SH-SY5Y (cell line): ENCODE results near the gene YIF1B.

Experiments
- GATA2 ChIP-seq: IDR thresholded peaks from 2 replicates; pipeline ENCODE4 v1.6.1; 2011; ENCODE audit warnings: mild to moderate bottlenecking, low read depth, low read length
- GATA3 ChIP-seq: IDR thresholded peaks from 2 replicates; pipeline ENCODE4 v1.6.1; 2011; ENCODE audit warnings: low read depth, mild to moderate bottlenecking, low read length, moderate library complexity

DNA sequence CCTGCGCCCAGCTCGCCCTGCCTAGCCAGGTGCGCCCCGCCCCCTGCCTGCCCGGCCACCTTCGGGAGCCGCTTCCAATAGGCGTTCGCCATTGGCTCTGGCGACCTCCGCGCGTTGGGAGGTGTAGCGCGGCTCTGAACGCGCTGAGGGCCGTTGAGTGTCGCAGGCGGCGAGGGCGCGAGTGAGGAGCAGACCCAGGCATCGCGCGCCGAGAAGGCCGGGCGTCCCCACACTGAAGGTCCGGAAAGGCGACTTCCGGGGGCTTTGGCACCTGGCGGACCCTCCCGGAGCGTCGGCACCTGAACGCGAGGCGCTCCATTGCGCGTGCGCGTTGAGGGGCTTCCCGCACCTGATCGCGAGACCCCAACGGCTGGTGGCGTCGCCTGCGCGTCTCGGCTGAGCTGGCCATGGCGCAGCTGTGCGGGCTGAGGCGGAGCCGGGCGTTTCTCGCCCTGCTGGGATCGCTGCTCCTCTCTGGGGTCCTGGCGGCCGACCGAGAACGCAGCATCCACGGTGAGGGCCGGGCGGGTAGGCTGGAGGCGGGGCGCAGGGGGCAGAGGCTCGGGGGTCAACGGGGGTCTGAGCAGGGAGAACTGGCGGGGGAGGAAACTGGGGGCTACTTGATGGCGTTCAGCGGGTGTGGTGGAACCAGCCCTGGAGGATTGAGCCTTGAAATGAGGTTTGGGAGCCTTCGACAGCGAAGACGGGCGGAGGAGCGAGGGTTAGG is 51.1 kb downstream of the YIF1B start, which contains the start of gene SPINT2:
- no peak for TF ChIP-seq GATA2
- TF ChIP-seq GATA3, result no peak
